ENCODE data around the gene BEST1. TPM values are rescaled to one million over a fixed set of nuclear protein-coding genes. Genes with fewer than 3 reads are reported as not detected.

The BEST1 gene
- total RNA-seq, 1 donor from 2014 or later: 1.6 TPM

DNA sequence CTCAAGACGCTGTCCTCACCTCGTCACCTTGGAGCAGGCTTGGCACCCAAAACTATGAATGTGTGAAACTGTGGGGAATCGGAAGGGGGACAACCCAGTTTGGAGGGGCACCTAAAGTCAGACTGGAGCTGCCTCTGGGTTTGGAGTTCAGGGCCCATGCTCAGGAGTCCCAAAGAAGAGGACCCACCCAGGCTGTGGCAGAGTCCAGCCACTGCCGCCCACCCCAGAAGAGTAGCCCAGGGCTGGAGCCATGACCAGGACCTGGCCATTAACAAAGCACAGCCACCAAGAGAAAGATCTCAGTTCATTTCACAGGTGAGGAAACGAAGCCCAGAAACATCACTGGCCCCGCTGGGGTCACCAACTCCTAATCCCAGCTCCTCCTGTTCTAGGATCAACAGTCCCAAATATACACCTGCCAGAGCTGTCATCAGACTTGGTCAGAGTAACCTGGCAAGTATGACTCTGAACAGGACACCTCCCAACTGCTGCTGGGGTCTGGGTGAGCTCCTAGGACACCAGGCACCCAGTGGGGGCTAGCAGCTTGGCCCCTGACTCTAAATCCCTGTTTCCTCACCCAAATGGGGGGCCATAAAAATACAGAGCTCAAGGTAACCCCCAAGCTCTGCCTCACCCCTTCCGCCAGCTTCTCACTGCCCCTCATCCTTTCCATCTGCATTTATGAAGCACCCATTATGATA, 35.5 kb upstream of the BEST1 start:
- no peak for FAIRE-seq

GRCh38 chr11:61916737-61917333, 33.3 kb upstream of the BEST1 start:
- FAIRE-seq: no peak
- DNase-seq (ENCODE audit: low spot score in 2 of 2): peak; percentile 28 to 50

More for the DNA sequence above, 35.5 kb upstream of the BEST1 start:
- peak; percentile 12 to 14 for DNase-seq (ENCODE audit: low spot score in 2 of 2)

DNA sequence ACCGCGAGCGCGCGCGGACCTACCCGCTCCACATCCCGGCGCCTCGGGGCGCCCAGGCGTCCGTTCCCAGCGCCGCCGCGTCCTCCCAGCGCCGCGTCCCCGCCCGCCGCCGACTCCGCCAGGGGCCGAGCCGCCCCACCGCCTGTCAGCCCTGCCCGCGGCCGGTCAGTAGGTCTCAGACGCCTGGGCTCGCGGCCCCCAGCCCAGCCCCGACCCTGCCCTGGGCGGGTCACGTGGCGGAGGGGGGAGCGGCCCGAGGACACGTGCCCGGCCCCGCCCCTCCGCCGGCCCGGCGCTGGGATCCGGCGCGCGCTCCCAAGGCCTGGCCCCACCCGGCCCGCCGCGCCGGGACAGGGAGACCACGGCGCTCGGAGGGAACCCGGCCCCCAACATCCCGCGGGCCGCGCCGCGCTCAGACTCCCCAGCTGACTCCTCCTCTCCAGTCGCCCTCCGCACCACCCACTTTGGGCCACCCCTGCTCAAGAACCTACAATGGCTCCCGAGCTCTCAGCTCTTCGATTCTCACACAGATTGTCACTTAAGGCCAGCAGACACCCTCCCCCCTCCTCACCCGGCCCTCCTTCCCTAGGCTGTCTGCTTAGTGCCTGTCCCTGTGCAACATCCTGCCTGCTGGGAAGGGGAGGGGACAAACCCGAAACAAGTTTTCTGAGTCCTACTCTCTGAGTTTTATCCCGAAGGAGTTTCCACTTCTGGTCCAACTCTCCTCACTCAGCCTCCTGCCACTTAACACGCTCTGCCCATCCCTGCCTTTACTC, 32.6 kb upstream of the BEST1 start, which contains the start of gene RAB3IL1:
Gene RAB3IL1, minus strand, starts transcription at position 233 of the 776 bp plus-strand sequence. Its CDS starts 199 bp downstream, at position 34.
- DNase-seq (ENCODE audit: low spot score in 2 of 2) (peak; percentile 96), FAIRE-seq (no peak)

DNA sequence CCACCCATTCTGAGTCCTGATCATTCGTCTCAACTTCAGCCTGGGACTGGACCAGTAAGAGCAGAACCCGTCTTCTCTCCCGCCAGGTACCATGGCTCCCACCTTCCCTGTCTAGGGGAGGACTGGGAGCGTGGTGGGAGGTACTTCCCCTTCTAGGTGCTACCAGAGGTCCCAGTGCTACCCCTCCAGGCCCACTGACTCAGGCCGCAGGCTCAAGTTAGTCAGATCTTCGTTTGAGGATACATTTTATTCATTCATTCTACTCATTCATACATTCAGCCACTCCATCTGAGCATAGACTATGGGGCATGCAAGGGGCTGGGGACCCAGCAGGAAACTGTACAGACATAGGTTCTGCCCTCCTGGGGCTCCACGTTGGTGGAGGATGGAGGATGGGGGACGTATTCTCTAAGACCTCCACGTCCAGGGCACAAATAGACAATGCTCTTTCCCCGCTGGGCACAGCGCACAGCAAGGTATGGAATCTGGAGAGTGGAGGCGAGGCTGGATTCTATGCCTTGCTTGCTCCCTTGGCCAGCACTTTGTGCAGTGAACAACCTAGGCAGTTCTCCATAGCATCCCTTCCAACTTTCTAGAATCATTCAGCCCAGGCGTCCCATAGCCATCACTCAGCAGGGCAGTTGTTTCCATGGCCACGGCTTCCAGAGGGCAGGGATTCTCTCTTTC, 31.8 kb upstream of the BEST1 start:
- DNase-seq (ENCODE audit: low spot score in 2 of 2) (peak in 1 of 2 donors; percentile 28), FAIRE-seq (no peak)

GRCh38 chr11:61918938-61919704, 31.0 kb upstream of the BEST1 start:
- FAIRE-seq: no peak
- peak; percentile 6 to 17 for DNase-seq (ENCODE audit: low spot score in 2 of 2)

- no peak for FAIRE-seq
- DNase-seq (ENCODE audit: low spot score in 2 of 2): no peak
Measured at GRCh38 chr11:61919705-61920631, 30.2 kb upstream of the BEST1 start.

- FAIRE-seq (no peak), DNase-seq (ENCODE audit: low spot score in 2 of 2) (no peak)
Measured at GRCh38 chr11:61921446-61921845, 28.7 kb upstream of the BEST1 start.

DNA sequence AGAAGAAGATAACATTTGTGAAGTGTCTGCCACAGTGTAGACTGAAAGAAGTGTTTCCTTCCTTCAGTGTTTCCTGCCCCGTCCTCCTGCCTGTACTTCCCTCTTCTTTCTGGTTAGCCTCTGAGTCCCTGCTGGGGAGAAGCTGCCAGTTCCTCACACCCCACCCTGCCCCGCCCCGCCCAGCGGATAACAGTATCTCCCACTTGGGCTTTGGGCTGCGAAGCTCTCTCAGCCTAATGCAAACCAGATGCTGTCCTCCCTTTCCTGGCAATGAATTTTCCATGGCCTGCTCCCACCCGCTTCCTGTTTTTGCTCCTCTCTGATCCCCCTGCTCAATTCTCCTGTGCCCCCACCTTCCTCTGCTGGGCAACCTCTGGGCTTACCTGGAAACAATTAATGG, 27.6 kb upstream of the BEST1 start:
- DNase-seq (ENCODE audit: low spot score in 2 of 2) (peak in 1 of 2 donors; percentile 21), FAIRE-seq (no peak)

DNA sequence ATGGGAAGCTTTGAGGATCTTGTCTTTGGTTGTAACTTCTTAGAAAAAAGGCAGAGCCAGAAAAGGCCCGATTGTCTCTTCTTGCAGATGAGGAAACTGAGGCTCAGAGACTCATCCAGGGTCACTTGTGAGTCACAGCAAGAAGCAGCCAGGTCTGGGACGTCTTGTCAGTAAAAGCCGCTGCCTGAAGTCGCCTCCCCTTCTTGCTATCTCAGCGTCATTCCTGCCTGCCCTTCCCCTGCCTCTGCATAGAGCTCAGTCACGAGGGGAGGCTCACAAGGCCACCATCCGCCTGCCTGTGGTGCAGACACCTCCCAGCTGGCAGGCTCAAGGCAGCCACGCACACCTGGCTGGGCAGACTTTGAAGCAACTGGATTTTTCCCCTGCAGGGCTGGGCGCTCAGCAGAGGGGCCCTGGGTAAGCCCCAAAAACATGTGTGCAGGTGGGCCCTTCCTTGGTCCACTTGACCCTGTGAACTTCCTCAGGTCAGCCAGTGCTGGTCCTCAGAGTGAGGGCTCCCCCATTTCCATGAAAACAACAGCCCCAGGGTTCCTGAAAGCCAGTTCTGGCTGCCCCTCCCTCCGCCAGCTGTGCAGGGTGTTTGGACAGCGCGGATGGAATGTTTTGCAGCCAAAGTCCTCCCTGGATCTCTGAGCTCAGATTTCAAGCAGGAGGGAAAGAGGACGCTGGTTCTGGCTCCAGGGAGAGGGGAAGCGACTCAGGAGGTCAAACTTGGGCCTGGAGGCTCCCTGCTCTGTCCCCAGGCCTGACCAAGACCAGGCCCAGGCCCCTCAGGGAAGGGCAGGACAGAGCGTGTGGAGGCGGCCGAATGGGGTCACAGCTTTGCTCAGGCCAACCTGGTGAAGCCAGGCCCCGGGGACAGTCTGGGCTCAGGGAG, 26.7 kb upstream of the BEST1 start:
- no peak for DNase-seq (ENCODE audit: low spot score in 2 of 2)
- no peak for FAIRE-seq

GRCh38 chr11:61924064-61924455, 26.1 kb upstream of the BEST1 start:
- FAIRE-seq (no peak), DNase-seq (ENCODE audit: low spot score in 2 of 2) (no peak)

- FAIRE-seq (no peak), DNase-seq (ENCODE audit: low spot score in 2 of 2) (no peak)
Measured at GRCh38 chr11:61925736-61926135, 24.4 kb upstream of the BEST1 start.

DNA sequence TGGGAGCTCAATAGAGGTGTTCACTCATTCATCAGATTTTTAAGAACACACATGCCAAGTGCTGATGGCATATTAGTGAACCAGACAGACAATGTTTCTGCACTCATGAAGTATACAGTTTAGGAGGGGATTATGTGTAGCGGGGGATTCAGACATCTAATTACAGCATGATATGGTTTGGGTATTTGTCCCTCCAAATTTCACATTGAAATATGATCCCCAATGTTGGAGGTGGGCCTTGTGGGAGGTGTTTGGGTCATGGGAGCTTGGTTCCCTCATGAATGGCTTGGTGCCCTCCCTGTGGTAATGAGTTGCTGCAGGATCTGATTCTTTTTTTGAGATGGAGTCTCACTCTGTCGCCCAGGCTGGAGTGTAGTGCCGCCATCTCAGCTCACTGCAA, 23.9 kb upstream of the BEST1 start:
- FAIRE-seq (no peak), DNase-seq (ENCODE audit: low spot score in 2 of 2) (no peak)

- DNase-seq (ENCODE audit: low spot score in 2 of 2) (no peak), FAIRE-seq (no peak)
Measured at GRCh38 chr11:61927501-61927900, 22.6 kb upstream of the BEST1 start.

GRCh38 chr11:61928606-61929005, 21.5 kb upstream of the BEST1 start:
- no peak for DNase-seq (ENCODE audit: low spot score in 2 of 2)
- no peak for FAIRE-seq

DNA sequence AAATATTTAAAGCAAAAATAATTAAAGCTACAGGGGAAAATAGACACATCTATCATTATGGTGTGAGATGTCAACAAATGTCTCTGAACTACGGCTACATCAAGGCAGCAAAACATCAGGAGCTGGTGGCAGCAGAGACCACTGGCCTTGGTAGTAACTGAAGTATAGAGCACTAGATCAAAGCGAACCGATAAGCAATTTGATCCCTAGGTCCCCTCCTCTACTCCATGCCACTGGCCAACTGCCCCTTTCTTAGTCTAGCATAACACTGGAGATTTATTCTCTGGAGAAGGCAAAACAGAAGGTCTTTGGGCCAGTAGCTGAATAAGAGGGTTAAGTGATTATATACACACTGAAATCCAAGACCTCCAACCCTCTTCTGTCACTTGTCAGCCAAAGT, 19.2 kb upstream of the BEST1 start:
- no peak for FAIRE-seq
- DNase-seq (ENCODE audit: low spot score in 2 of 2): no peak

DNA sequence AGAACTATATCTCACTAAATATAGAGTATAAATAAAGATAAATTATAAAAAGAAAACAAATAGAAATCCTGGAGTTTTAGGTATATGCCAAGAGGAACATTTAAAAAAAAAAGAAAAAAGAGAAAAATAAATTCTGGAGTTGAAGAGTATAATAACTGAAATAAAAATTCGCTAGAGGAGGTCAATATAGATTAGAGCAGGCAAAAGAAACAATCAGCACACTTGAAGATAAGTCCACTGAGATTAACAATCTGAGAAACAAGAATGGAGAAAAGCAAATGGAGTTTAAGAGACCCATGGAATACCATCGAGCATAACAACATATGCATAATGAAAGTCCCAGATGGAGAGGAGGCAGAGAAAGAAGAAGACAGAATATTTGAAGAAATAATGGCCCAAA, 14.3 kb upstream of the BEST1 start:
- DNase-seq (ENCODE audit: low spot score in 2 of 2) (no peak), FAIRE-seq (peak; percentile 42)

DNA sequence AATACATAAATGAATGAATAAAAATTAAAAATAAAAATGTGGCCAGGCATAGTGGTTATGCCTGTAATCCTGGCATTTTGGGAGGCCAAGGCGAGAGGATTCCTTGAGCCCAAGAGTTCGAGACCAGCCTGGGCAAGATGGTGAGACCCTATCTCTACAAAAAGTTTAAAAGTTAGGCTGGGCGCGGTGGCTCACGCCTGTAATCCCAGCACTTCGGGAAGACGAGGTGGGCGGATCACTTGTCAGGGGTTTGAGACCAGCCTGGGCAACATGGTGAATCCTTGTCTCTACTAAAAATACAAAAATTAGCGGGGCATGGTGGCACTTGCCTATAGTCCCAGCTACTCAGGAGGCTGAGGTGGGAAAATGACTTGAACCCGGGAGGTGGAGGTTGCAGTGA, 9.7 kb upstream of the BEST1 start:
- no peak for DNase-seq (ENCODE audit: low spot score in 2 of 2)
- no peak for FAIRE-seq

- DNase-seq (ENCODE audit: low spot score in 2 of 2): no peak
- FAIRE-seq: no peak
Measured at GRCh38 chr11:61945191-61945590, 5.0 kb upstream of the BEST1 start.
